SK-N-SH (cell line): ENCODE measurements around the gene AFF3. TPM values are rescaled to one million over a fixed set of nuclear protein-coding genes. Genes with fewer than 3 reads are reported as not detected.

ENCODE experiments used
- CTCF ChIA-PET: fragments of 300-600, 350-600 bp; formaldehyde crosslinking; extraction: SDS; loops from one replicate; lab custom pipeline; 2021; lab: Yijun Ruan, JAX
- POLR2A ChIA-PET: fragments of 350-600 bp; sonication (Branson Sonifier 250); formaldehyde crosslinking; extraction: SDS; loops from one replicate; lab custom pipeline; 2020; ENCODE audit warnings: antibody characterized with exemption, inconsistent platforms; lab: Yijun Ruan, JAX
- DNase-seq: peaks from one replicate; pipeline ENCODE4 v3.0.0; 2012
- H2AFZ ChIP-seq: fragments of 200-600 bp; sonication (generic); 2 replicates; pipeline ENCODE4 v1.8.1; 2016; ENCODE audit warnings: antibody characterized with exemption, mild to moderate bottlenecking, low read depth
- H3F3A ChIP-seq: fragments of 200-600 bp; sonication (generic); replicated peaks from 2 replicates; pipeline ENCODE3; 2016; ENCODE audit warnings: antibody characterized with exemption, mild to moderate bottlenecking; ENCODE audit not compliant: insufficient read depth
- H3K27ac ChIP-seq, 2 experiments: fragments of 200-500 bp in 1 of 2; fragments of 200-600 bp in 1 of 2; sonication (Bioruptor generic) in 1 of 2; sonication (generic), shearing (Covaris generic) in 1 of 2; 2 replicates each; pipeline versions ENCODE4 v1.5.1 to v1.6.1; 2014 to 2016; ENCODE audit warnings: low read depth in 2 of 2, inconsistent platforms in 1 of 2, low read length in 1 of 2, mild to moderate bottlenecking in 1 of 2, mixed read lengths in 1 of 2
- H3K27me3 ChIP-seq: fragments of 200-600 bp; sonication (generic), shearing (Covaris generic); 2 replicates; pipeline ENCODE4 v1.6.1; 2016; ENCODE audit warnings: mixed run types; ENCODE audit not compliant: insufficient read depth
- H3K36me3 ChIP-seq, 2 experiments: fragments of 200-500 bp in 1 of 2; fragments of 200-600 bp in 1 of 2; sonication (Bioruptor generic) in 1 of 2; sonication (generic) in 1 of 2; replicated peaks in 1 of 2; 2 replicates each; pipeline versions ENCODE3 to v1.5.1; 2014 to 2016; ENCODE audit warnings: low read length in 1 of 2, mild to moderate bottlenecking in 1 of 2; ENCODE audit not compliant: insufficient read depth in 2 of 2, control insufficient read depth in 1 of 2
- H3K4me1 ChIP-seq, 2 experiments: fragments of 200-500 bp in 1 of 2; fragments of 200-600 bp in 1 of 2; sonication (Bioruptor generic) in 1 of 2; sonication (generic), shearing (Covaris generic) in 1 of 2; 2 replicates each; pipeline versions ENCODE4 v1.5.1 to v1.6.1; 2014 to 2016; ENCODE audit warnings: low read depth in 1 of 2, low read length in 1 of 2, mixed run types in 1 of 2; ENCODE audit not compliant: insufficient read depth in 2 of 2, control insufficient read depth in 1 of 2
- H3K4me2 ChIP-seq: fragments of 200-600 bp; sonication (generic), shearing (Covaris generic); 2 replicates; pipeline ENCODE4 v1.6.1; 2017; ENCODE audit warnings: mixed run types
- H3K4me3 ChIP-seq, 2 experiments: fragments of 200-500 bp in 1 of 2; fragments of 200-600 bp in 1 of 2; sonication (Bioruptor generic) in 1 of 2; sonication (generic), shearing (Covaris generic) in 1 of 2; 2 replicates each; pipeline versions ENCODE4 v1.5.1 to v1.8.1; 2014 to 2016; ENCODE audit warnings: low read depth in 2 of 2, inconsistent platforms in 1 of 2, low read length in 1 of 2, mild to moderate bottlenecking in 1 of 2, mixed read lengths in 1 of 2, moderate library complexity in 1 of 2
- H3K79me2 ChIP-seq: fragments of 200-600 bp; sonication (generic); 2 replicates; pipeline ENCODE4 v1.8.1; 2017; ENCODE audit warnings: mild to moderate bottlenecking; ENCODE audit not compliant: insufficient read depth
- H3K9ac ChIP-seq: fragments of 200-600 bp; sonication (generic); 2 replicates; pipeline ENCODE4 v1.6.1; 2017; ENCODE audit warnings: mixed run types
- H3K9me2 ChIP-seq: fragments of 200-600 bp; sonication (generic); 2 replicates; pipeline ENCODE4 v1.6.1; 2017; ENCODE audit warnings: mixed run types
- H3K9me3 ChIP-seq: fragments of 200-600 bp; sonication (generic); 2 replicates; pipeline ENCODE4 v1.6.1; 2017; ENCODE audit warnings: mixed run types, mild to moderate bottlenecking, moderate library complexity
- H4K20me1 ChIP-seq: fragments of 200-600 bp; sonication (generic); 2 replicates; pipeline ENCODE4 v1.6.1; 2017; ENCODE audit warnings: mild to moderate bottlenecking, mixed run types; ENCODE audit not compliant: insufficient read depth
- EZH2phosphoT487 ChIP-seq: fragments of 200-600 bp; sonication (generic); IDR thresholded peaks from 2 replicates; pipeline ENCODE4 v1.6.1; 2017; ENCODE audit warnings: low read depth, mixed run types, mild to moderate bottlenecking, antibody characterized with exemption, moderate library complexity, borderline replicate concordance
- GABPA ChIP-seq: IDR thresholded peaks from 2 replicates; pipeline ENCODE4 v1.4.0; 2012; ENCODE audit warnings: low read depth, mild to moderate bottlenecking
- JUND ChIP-seq: IDR thresholded peaks from 2 replicates; pipeline ENCODE4 v1.4.0; 2012
- MEF2A ChIP-seq: IDR thresholded peaks from 2 replicates; pipeline ENCODE4 v1.4.0; 2012; ENCODE audit warnings: low read depth, borderline replicate concordance
- POLR2AphosphoS5 ChIP-seq: IDR thresholded peaks from 2 replicates; pipeline ENCODE4 v1.6.1; 2012; ENCODE audit warnings: low read depth, low read length
- RAD21 ChIP-seq: IDR thresholded peaks from 2 replicates; pipeline ENCODE4 v1.6.1; 2012; ENCODE audit warnings: mild to moderate bottlenecking, low read length
- RCOR1 ChIP-seq: fragments of 150-350 bp; IDR thresholded peaks from 2 replicates; pipeline ENCODE4 v1.6.1; 2017; ENCODE audit warnings: antibody characterized with exemption, low read length
- RFX5 ChIP-seq: IDR thresholded peaks from 2 replicates; pipeline ENCODE4 v1.6.1; 2012; ENCODE audit warnings: mild to moderate bottlenecking, improper control_type of control experiment, low read length
- RXRA ChIP-seq: IDR thresholded peaks from 2 replicates; pipeline ENCODE4 v1.4.0; 2012; ENCODE audit warnings: low read depth, mild to moderate bottlenecking, borderline replicate concordance
- TCF12 ChIP-seq: IDR thresholded peaks from 2 replicates; pipeline ENCODE4 v1.4.0; 2012
- TEAD4 ChIP-seq: IDR thresholded peaks from 2 replicates; pipeline ENCODE4 v1.4.0; 2012; ENCODE audit warnings: mild to moderate bottlenecking, borderline replicate concordance; ENCODE audit not compliant: insufficient read depth
- WGBS: methylation state at CpG from one replicate; pipeline ENCODE4 v1.1.6; 2017; ENCODE audit warnings: low lambda C conversion rate; 5-methylcytosine and 5-hydroxymethylcytosine counted together
- polyA plus RNA-seq, 3 experiments: library from polyadenylated mRNA; depleted of rRNA; stranded (reverse); fragments of >200 nt; gene quantifications; 2 replicates each; pipeline ENCODE4 v1.2.3, GENCODE V29; 2012
- TF ChIP-seq, protein P1 (sequence below): IDR thresholded peaks from 2 replicates; pipeline ENCODE4 v1.6.1; 2012; ENCODE audit warnings: mild to moderate bottlenecking, low read depth, low read length, moderate library complexity
- TF ChIP-seq, protein P2 (sequence below): fragments of 150-350 bp; IDR thresholded peaks from 2 replicates; pipeline ENCODE4 v1.6.1; 2017; ENCODE audit warnings: antibody characterized with exemption, low read length, low read depth, borderline replicate concordance
- TF ChIP-seq, protein P3 (sequence below): fragments of 200-600 bp; sonication (generic); IDR thresholded peaks from 2 replicates; pipeline ENCODE4 v1.6.1; 2017; ENCODE audit warnings: antibody characterized with exemption, mild to moderate bottlenecking, moderate library complexity
- TF ChIP-seq, protein P4 (sequence below): fragments of 150-350 bp; IDR thresholded peaks from 2 replicates; pipeline ENCODE4 v1.6.1; 2016; ENCODE audit warnings: mild to moderate bottlenecking, low read depth, low read length

The AFF3 gene
- polyA plus RNA-seq, 1 of the 3 experiments (the other 2 are of a cell fraction) = 0.36 TPM

- POLR2A ChIA-PET = no interaction called here
- Histone ChIP-seq H3F3A (no peaks in the 10 kb centered on the region), H3K27me3 (no peaks in the 10 kb centered on the region), H3K4me1 (no peaks in the 10 kb centered on the region; a peak in 1 of 4 replicates), H3K36me3 (no peaks in the 10 kb centered on the region), H3K9me2 (no peaks in the 10 kb centered on the region), H4K20me1 (no peaks in the 10 kb centered on the region), H3K4me3 (no peak overlapping the region), H2AFZ (no peak overlapping the region), H3K79me2 (no peaks in the 10 kb centered on the region), H3K27ac (no peak overlapping the region), H3K4me2 (no peak overlapping the region), H3K9ac (no peak overlapping the region), H3K9me3 (no peaks in the 10 kb centered on the region)
- 61% methylated on average over 2 of the region's 2 CpGs for WGBS
- TF ChIP-seq RAD21 (no peak), POLR2AphosphoS5 (no peak), RXRA (no peak)
- TF ChIP-seq, protein P1, sequence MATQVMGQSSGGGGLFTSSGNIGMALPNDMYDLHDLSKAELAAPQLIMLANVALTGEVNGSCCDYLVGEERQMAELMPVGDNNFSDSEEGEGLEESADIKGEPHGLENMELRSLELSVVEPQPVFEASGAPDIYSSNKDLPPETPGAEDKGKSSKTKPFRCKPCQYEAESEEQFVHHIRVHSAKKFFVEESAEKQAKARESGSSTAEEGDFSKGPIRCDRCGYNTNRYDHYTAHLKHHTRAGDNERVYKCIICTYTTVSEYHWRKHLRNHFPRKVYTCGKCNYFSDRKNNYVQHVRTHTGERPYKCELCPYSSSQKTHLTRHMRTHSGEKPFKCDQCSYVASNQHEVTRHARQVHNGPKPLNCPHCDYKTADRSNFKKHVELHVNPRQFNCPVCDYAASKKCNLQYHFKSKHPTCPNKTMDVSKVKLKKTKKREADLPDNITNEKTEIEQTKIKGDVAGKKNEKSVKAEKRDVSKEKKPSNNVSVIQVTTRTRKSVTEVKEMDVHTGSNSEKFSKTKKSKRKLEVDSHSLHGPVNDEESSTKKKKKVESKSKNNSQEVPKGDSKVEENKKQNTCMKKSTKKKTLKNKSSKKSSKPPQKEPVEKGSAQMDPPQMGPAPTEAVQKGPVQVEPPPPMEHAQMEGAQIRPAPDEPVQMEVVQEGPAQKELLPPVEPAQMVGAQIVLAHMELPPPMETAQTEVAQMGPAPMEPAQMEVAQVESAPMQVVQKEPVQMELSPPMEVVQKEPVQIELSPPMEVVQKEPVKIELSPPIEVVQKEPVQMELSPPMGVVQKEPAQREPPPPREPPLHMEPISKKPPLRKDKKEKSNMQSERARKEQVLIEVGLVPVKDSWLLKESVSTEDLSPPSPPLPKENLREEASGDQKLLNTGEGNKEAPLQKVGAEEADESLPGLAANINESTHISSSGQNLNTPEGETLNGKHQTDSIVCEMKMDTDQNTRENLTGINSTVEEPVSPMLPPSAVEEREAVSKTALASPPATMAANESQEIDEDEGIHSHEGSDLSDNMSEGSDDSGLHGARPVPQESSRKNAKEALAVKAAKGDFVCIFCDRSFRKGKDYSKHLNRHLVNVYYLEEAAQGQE = no peak
- DNase-seq = no peak
- CTCF ChIA-PET = no interaction called here
These were observed 106.4 kb downstream of the AFF3 start for GRCh38 chr2:100036026-100036425.

DNA sequence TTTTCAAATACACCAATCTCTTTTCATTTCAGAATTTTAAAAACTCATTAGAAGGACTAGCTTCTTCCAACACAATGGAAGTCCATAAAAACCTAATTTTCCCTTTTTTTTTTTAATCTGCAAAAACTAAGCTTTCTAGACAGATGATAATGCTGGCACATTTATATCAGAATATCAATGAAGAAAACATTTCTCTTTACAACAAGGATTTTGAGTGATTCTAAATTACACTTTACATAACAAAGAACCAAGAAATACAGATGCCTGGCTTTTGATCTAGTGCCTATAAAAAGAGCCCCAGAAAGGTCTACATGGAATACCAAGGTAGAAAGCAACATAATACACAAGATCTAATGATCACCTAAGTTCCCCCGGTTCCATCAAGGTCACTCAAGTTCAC, 108.0 kb downstream of the AFF3 start:
- Histone ChIP-seq H3K79me2 (no peaks in the 10 kb centered on the region), H3K9me3 (no peaks in the 10 kb centered on the region), H3K4me2 (no peak overlapping the region), H3K9ac (no peak overlapping the region), H3K4me3 (no peak overlapping the region), H3K4me1 (no peaks in the 10 kb centered on the region; a peak in 1 of 4 replicates), H3K27me3 (no peaks in the 10 kb centered on the region), H3F3A (no peaks in the 10 kb centered on the region), H4K20me1 (no peaks in the 10 kb centered on the region), H3K36me3 (no peaks in the 10 kb centered on the region), H3K27ac (no peak overlapping the region), H3K9me2 (no peaks in the 10 kb centered on the region), H2AFZ (no peak overlapping the region)
- DNase-seq = no peak
- CTCF ChIA-PET = no interaction called here
- WGBS = 80% methylated on average over 1 of the region's 1 CpG
- POLR2A ChIA-PET = no interaction called here
- no peak for TF ChIP-seq RFX5
- TF ChIP-seq, protein P2, sequence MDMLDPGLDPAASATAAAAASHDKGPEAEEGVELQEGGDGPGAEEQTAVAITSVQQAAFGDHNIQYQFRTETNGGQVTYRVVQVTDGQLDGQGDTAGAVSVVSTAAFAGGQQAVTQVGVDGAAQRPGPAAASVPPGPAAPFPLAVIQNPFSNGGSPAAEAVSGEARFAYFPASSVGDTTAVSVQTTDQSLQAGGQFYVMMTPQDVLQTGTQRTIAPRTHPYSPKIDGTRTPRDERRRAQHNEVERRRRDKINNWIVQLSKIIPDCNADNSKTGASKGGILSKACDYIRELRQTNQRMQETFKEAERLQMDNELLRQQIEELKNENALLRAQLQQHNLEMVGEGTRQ = no peak
- TF ChIP-seq, protein P3, sequence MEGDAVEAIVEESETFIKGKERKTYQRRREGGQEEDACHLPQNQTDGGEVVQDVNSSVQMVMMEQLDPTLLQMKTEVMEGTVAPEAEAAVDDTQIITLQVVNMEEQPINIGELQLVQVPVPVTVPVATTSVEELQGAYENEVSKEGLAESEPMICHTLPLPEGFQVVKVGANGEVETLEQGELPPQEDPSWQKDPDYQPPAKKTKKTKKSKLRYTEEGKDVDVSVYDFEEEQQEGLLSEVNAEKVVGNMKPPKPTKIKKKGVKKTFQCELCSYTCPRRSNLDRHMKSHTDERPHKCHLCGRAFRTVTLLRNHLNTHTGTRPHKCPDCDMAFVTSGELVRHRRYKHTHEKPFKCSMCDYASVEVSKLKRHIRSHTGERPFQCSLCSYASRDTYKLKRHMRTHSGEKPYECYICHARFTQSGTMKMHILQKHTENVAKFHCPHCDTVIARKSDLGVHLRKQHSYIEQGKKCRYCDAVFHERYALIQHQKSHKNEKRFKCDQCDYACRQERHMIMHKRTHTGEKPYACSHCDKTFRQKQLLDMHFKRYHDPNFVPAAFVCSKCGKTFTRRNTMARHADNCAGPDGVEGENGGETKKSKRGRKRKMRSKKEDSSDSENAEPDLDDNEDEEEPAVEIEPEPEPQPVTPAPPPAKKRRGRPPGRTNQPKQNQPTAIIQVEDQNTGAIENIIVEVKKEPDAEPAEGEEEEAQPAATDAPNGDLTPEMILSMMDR = no peak
- TF ChIP-seq, protein P1 = no peak
- no peak for TF ChIP-seq MEF2A
- TF ChIP-seq GABPA = no peak
- TF ChIP-seq TCF12 = no peak
- TF ChIP-seq TEAD4 = no peak
- TF ChIP-seq EZH2phosphoT487 = no peak
- TF ChIP-seq JUND = no peak
- TF ChIP-seq, protein P4, sequence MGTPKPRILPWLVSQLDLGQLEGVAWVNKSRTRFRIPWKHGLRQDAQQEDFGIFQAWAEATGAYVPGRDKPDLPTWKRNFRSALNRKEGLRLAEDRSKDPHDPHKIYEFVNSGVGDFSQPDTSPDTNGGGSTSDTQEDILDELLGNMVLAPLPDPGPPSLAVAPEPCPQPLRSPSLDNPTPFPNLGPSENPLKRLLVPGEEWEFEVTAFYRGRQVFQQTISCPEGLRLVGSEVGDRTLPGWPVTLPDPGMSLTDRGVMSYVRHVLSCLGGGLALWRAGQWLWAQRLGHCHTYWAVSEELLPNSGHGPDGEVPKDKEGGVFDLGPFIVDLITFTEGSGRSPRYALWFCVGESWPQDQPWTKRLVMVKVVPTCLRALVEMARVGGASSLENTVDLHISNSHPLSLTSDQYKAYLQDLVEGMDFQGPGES = no peak
- no peak for TF ChIP-seq RXRA
- no peak for TF ChIP-seq RCOR1
- no peak for TF ChIP-seq POLR2AphosphoS5
